GM12874 (cell line): ENCODE results near the gene VMAC.

Source experiments
- CTCF ChIP-seq: IDR thresholded peaks from 2 replicates; pipeline ENCODE4 v1.5.1; 2011; ENCODE audit warnings: low read depth, mild to moderate bottlenecking, control low read depth, low read length, moderate library complexity; ENCODE audit not compliant: insufficient read depth

Gene VMAC

DNA sequence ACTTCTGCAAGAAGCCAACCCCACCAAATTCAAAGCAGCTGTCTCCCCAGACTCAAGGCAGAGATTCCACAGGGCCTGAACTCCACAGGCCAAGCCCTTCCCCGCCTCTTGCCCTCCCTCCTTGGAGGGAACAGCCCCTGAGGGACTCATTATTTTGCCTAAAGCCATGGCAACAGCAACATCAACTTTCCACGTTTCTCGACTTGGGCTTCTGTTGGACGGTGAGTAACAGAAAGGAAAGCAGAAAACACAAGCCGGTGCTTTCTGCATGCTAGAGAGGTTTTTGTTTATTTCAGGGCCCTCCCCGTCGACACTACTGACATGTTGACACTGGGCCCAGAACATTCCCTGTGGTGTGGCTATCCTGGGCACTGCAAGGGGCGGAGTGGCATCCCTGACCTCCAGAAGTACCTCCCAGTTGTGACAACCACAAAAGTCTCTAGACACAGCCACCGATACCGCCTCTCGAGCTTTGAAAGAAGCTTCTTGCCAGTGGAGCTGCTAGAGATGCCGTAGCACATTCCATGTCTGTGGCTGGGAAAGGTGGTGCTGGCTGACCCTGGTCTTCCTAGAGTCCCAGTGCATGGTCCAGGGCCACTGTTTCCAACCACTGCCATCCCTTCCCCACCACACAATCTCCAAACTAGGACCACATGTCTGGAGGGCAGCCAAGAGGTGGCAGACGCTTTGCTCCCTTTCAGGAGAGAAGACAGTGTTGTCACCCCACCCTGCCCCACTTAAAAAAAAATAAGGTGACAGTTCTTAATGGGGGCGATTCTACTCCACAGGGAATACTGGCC, 22.2 kb downstream of the VMAC start:
- no peak for TF ChIP-seq CTCF

DNA sequence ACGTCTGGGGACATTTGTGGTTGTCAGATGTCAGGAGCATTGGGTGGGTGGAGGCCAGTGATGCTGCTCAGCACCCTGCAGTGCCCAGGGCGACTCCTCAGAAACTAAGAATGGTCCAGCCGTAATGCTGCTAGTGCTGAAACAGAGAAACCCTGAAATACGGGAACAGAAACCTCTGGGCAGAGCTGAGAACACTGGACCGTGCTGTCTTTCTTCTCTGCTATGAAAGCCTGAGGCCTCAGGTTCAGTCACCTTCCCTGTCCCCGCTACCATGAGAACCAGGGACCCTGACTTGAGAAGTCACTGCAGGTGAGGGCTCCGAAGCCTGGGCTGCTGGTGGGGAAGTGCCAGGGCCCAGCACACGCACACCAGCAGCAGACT, 22.8 kb downstream of the VMAC start:
- TF ChIP-seq CTCF: no peak

- no peak for TF ChIP-seq CTCF
Observed at GRCh38 chr19:5929179-5929578, 24.5 kb downstream of the VMAC start.

- TF ChIP-seq CTCF: no peak
Observed at GRCh38 chr19:5929625-5930024, 25.0 kb downstream of the VMAC start.

GRCh38 chr19:5931251-5931650, 26.6 kb downstream of the VMAC start:
- no peak for TF ChIP-seq CTCF

GRCh38 chr19:5932146-5932545, 27.5 kb downstream of the VMAC start:
- no peak for TF ChIP-seq CTCF

- TF ChIP-seq CTCF: no peak
Observed at GRCh38 chr19:5932609-5933262, 28.1 kb downstream of the VMAC start.
